Mammary epithelial cell (primary cell): ENCODE data around the gene CCDC171.

Experiments
- EZH2 ChIP-seq: IDR thresholded peaks from 2 replicates; pipeline ENCODE4 v1.6.1; 2012; ENCODE audit warnings: low read length, inconsistent platforms, borderline replicate concordance
- TF ChIP-seq, protein P1 (sequence below), 2 donors: IDR thresholded peaks in 1 of 2; conservative IDR thresholded peaks in 1 of 2; 2 replicates each; pipeline ENCODE4 v1.5.1; 2011 to 2012; ENCODE audit warnings: inconsistent platforms in 2 of 2, low read length in 2 of 2, mild to moderate bottlenecking in 2 of 2, control low read depth in 1 of 2, low read depth in 1 of 2; ENCODE audit not compliant: insufficient read depth in 1 of 2; ENCODE audit errors: extremely low read depth in 1 of 2

DNA sequence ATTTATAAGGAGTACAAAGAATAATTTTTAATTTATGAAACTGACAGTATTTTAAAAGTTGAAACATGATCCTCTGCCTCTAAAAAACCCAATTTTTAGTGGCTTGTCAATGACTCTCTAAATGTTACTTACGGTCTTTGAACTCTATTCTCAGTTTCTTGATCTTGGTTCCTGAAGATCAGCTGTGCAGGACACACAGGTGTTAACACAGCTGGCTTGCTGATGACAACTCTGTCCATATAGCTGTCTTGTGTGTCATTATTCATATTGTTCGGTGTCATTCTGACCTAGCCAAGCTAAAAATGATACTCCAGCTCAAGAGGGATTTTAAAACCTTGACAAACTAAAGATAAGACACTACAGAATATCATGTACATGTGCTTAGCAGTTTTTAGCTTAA is 314.5 kb downstream of the CCDC171 start:
- TF ChIP-seq, protein P1, sequence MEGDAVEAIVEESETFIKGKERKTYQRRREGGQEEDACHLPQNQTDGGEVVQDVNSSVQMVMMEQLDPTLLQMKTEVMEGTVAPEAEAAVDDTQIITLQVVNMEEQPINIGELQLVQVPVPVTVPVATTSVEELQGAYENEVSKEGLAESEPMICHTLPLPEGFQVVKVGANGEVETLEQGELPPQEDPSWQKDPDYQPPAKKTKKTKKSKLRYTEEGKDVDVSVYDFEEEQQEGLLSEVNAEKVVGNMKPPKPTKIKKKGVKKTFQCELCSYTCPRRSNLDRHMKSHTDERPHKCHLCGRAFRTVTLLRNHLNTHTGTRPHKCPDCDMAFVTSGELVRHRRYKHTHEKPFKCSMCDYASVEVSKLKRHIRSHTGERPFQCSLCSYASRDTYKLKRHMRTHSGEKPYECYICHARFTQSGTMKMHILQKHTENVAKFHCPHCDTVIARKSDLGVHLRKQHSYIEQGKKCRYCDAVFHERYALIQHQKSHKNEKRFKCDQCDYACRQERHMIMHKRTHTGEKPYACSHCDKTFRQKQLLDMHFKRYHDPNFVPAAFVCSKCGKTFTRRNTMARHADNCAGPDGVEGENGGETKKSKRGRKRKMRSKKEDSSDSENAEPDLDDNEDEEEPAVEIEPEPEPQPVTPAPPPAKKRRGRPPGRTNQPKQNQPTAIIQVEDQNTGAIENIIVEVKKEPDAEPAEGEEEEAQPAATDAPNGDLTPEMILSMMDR (conservative IDR thresholded peaks at IDR 0.05 in 1 of 2, IDR thresholded peaks at IDR 0.05 in 1 of 2; ENCODE audit: extremely low read depth in 1 of 2, insufficient read depth in 1 of 2, low read depth in 1 of 2, low read length in 2 of 2): no peak
- no peak for TF ChIP-seq EZH2
